Neuronal stem cell (in vitro differentiated cells): ENCODE data around the gene FAM241A.

Source experiments
- DNase-seq: peaks from one replicate; pipeline ENCODE4 v3.0.0-alpha.2; 2013; ENCODE audit warnings: low spot score
- H2AFZ ChIP-seq: one replicate; pipeline ENCODE4 v1.6.1; 2013; ENCODE audit warnings: mild to moderate bottlenecking, low read length, inconsistent platforms
- H2AK5ac ChIP-seq: 2 replicates; pipeline ENCODE4 v1.6.1; 2013; ENCODE audit warnings: low read depth, mild to moderate bottlenecking, inconsistent platforms, low read length, moderate library complexity, mixed read lengths
- H2BK120ac ChIP-seq: 2 replicates; pipeline ENCODE4 v1.6.1; 2013; ENCODE audit warnings: low read depth, mild to moderate bottlenecking, inconsistent platforms, low read length, moderate library complexity, mixed read lengths
- H2BK12ac ChIP-seq: one replicate; pipeline ENCODE4 v1.6.1; 2013; ENCODE audit warnings: low read length, inconsistent platforms
- H2BK15ac ChIP-seq: 2 replicates; pipeline ENCODE4 v1.6.1; 2013; ENCODE audit warnings: mild to moderate bottlenecking, low read length, inconsistent platforms, mixed read lengths
- H2BK5ac ChIP-seq: one replicate; pipeline ENCODE4 v1.6.1; 2013; ENCODE audit warnings: inconsistent platforms, mild to moderate bottlenecking, low read length, moderate library complexity
- H3K14ac ChIP-seq: one replicate; pipeline ENCODE4 v1.6.1; 2013; ENCODE audit warnings: low read length, inconsistent platforms
- H3K18ac ChIP-seq: 2 replicates; pipeline ENCODE4 v1.6.1; 2013; ENCODE audit warnings: low read length, inconsistent platforms
- H3K23ac ChIP-seq: 2 replicates; pipeline ENCODE4 v1.6.1; 2013; ENCODE audit warnings: low read depth, mild to moderate bottlenecking, mixed read lengths, low read length, inconsistent platforms; ENCODE audit not compliant: poor library complexity
- H3K27ac ChIP-seq: replicated peaks from 3 replicates; pipeline ENCODE4 v1.5.1; 2013; ENCODE audit warnings: low read length, inconsistent platforms
- H3K27me3 ChIP-seq, 3 experiments: 2 replicates each; pipeline ENCODE4 v1.6.1; 2013; ENCODE audit warnings: low read length in 3 of 3, mild to moderate bottlenecking in 2 of 3, inconsistent platforms in 1 of 3, low read depth in 1 of 3, mixed read lengths in 1 of 3, moderate library complexity in 1 of 3; ENCODE audit not compliant: control insufficient read depth in 3 of 3, insufficient read depth in 3 of 3
- H3K36me3 ChIP-seq, 2 donors: replicated peaks in 1 of 2; 2 replicates each; pipeline ENCODE4 v1.6.1; 2013; ENCODE audit warnings: low read length in 2 of 2; ENCODE audit not compliant: control insufficient read depth in 2 of 2, insufficient read depth in 2 of 2
- H3K4ac ChIP-seq: 2 replicates; pipeline ENCODE4 v1.6.1; 2013; ENCODE audit warnings: inconsistent platforms, mild to moderate bottlenecking, low read length, moderate library complexity
- H3K4me1 ChIP-seq, 2 donors: 1 replicate in 1 of 2; 2 replicates in 1 of 2; pipeline ENCODE4 v1.6.1; 2013; ENCODE audit warnings: low read length in 2 of 2, low read depth in 1 of 2; ENCODE audit not compliant: control insufficient read depth in 2 of 2, insufficient read depth in 1 of 2
- H3K4me2 ChIP-seq: one replicate; pipeline ENCODE4 v1.6.1; 2013; ENCODE audit warnings: mild to moderate bottlenecking, low read length, inconsistent platforms; ENCODE audit not compliant: insufficient read depth, poor library complexity, severe bottlenecking
- H3K4me3 ChIP-seq, 2 donors: 2 replicates each; pipeline ENCODE4 v1.5.1; 2013; ENCODE audit warnings: low read length in 2 of 2, mild to moderate bottlenecking in 2 of 2, inconsistent platforms in 1 of 2, moderate library complexity in 1 of 2
- H3K79me1 ChIP-seq: one replicate; pipeline ENCODE4 v1.6.1; 2013; ENCODE audit warnings: low read depth, mild to moderate bottlenecking, inconsistent platforms, low read length, moderate library complexity
- H3K9ac ChIP-seq: one replicate; pipeline ENCODE4 v1.6.1; 2013; ENCODE audit warnings: mild to moderate bottlenecking, low read depth, low read length, inconsistent platforms; ENCODE audit not compliant: poor library complexity
- H3K9me3 ChIP-seq, 2 donors: replicated peaks in 1 of 2; 2 replicates each; pipeline versions ENCODE3 to v1.6.1; 2013; ENCODE audit warnings: low read length in 2 of 2, mild to moderate bottlenecking in 2 of 2, inconsistent platforms in 1 of 2, low read depth in 1 of 2, mixed read lengths in 1 of 2, moderate library complexity in 1 of 2; ENCODE audit not compliant: control insufficient read depth in 2 of 2, insufficient read depth in 1 of 2
- H4K8ac ChIP-seq: one replicate; pipeline ENCODE4 v1.6.1; 2013; ENCODE audit warnings: low read depth, mild to moderate bottlenecking, inconsistent platforms, low read length, moderate library complexity
- H4K91ac ChIP-seq: one replicate; pipeline ENCODE4 v1.6.1; 2013; ENCODE audit warnings: low read length, low read depth, mild to moderate bottlenecking, inconsistent platforms; ENCODE audit not compliant: poor library complexity
- WGBS, 2 donors: extraction: QIAGEN DNeasy Blood & Tissue Kit; methylation state at CpG; one replicate each; pipeline ENCODE4 v1.1.7; 2013; ENCODE audit warnings: missing lambda C conversion rate in 2 of 2, mixed read lengths in 1 of 2; ENCODE audit not compliant: insufficient read length in 2 of 2, insufficient replicate concordance in 1 of 2; ENCODE audit errors: extremely low coverage in 2 of 2; 5-methylcytosine and 5-hydroxymethylcytosine counted together

The FAM241A gene

DNA sequence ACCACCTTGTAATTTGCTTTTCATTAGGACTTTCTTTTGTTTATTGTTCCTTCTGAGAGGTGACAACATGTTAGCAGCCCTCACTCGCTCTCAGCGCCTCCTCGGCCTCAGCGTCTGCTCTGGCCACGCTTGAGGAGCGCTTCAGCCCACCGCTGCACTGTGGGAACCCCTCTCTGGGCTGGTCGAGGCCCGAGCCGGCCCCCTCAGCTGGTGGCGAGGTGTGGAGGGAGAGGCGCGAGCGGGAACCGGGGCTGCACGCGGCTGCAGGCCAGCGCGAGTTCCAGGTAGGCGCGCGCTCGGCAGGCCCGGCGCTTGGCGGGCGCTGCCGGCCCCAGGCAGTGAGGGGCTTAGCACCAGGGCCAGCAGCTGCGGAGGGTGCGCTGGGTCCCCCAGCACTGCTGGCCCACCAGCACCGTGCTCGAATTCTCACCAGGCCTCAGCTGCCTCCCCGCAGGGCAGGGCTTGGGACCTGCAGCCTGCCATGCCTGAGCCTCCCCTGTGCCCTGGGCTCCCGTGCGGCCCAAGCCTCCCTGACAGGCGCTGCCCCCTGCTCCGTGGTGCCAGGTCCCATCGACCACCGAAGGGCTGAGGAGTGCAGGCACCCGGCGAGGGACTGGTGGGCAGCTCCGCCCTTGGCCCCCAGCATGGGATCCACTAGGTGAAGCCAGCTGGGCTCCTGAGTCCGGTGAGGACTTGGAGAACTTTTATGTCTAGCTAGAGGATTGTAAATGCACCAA, 77.1 kb downstream of the FAM241A start:
- Histone ChIP-seq H2AK5ac (no peak overlapping the region), H2BK15ac (no peak overlapping the region)

GRCh38 chr4:112225157-112225556, 79.9 kb downstream of the FAM241A start:
- no peak overlapping the region for H2BK15ac ChIP-seq
- H3K4ac ChIP-seq = no peak overlapping the region
- DNase-seq = no peak
- peaks cover 3% of the 10 kb centered on the region for H3K79me1 ChIP-seq
- no peak overlapping the region for H3K14ac ChIP-seq
- no peak overlapping the region for H3K27ac ChIP-seq
- no peak overlapping the region for H2BK12ac ChIP-seq
- WGBS, 2 donors = no CpG with 5 or more reads among the region's 4 CpGs
- no peak overlapping the region for H3K18ac ChIP-seq
- no peaks in the 10 kb centered on the region for H3K4me1 ChIP-seq
- H4K91ac ChIP-seq = no peak overlapping the region
- no peak overlapping the region for H2BK5ac ChIP-seq
- no peak overlapping the region for H3K9ac ChIP-seq
- no peak overlapping the region for H2BK120ac ChIP-seq
- no peak overlapping the region for H3K4me3 ChIP-seq
- H2AFZ ChIP-seq = peak overlapping the region; percentile 46
- H2AK5ac ChIP-seq = no peak overlapping the region
- H3K23ac ChIP-seq = no peak overlapping the region
- no peaks in the 10 kb centered on the region for H3K27me3 ChIP-seq
- peaks cover 0 to 2% of the 10 kb centered on the region in 2 donors for H3K9me3 ChIP-seq
- no peaks in the 10 kb centered on the region for H3K36me3 ChIP-seq
- H4K8ac ChIP-seq = no peak overlapping the region
- no peak overlapping the region for H3K4me2 ChIP-seq

More for the DNA sequence above, 77.1 kb downstream of the FAM241A start:
- Histone ChIP-seq H4K8ac (no peak overlapping the region), H2BK120ac (no peak overlapping the region), H2BK12ac (no peak overlapping the region), H3K36me3 (no peaks in the 10 kb centered on the region), H3K4me3 (no peak overlapping the region), H3K4me2 (no peak overlapping the region), H3K14ac (peak overlapping the region; percentile 38), H2BK5ac (no peak overlapping the region), H4K91ac (no peak overlapping the region), H3K9ac (no peak overlapping the region), H2AFZ (no peak overlapping the region), H3K4me1 (no peaks in the 10 kb centered on the region), H3K27me3 (no peaks in the 10 kb centered on the region), H3K79me1 (peaks cover 3% of the 10 kb centered on the region), H3K27ac (no peak overlapping the region), H3K9me3 (peaks cover 0 to 2% of the 10 kb centered on the region in 2 donors), H3K23ac (no peak overlapping the region), H3K18ac (no peak overlapping the region), H3K4ac (no peak overlapping the region)
- no CpG with 5 or more reads among the region's 43 CpGs for WGBS, 2 donors
- DNase-seq = no peak

DNA sequence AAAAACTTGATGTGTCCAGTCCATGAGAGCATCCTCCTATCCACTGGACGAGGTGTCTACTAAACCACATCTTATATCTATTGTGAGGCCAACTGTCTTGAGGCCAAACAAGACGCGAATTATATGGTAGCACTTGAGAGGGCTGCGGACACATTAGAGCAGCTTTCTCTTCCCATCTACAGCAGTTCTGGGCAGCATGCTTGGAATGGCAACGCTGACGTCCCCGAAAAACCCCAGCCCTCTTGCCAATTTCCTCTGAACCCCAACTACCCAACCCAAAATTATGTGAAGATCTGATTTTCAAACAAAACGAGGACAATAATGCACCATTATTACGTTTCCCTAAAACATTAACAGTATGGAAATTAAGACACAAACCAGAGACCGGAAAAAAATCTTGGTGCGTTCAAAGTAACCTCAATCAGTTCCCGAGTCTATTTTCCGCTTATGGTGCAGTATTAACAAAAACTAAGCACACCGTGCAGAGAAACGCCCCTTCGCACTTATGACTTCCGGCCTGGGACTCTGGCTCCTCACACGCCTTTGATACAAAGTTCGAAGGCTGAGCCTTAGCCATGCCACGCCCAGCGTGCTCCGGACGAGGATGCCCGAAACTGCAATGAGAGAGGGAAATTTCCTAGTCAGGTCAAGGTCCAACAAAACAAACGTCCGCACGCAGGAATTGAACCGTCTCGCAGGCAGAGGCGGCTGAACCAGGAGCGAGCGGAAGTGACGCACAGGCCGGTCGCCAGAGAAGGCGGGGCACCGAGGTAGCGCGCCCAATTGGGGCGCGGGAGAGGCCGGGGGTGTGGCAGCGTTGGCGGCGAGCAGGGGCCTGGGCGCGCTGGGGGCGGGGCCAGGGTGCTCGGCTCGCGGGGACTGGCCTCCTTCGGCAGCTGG, 85.9 kb downstream of the FAM241A start:
- Histone ChIP-seq H3K9ac (peak overlapping the region; percentile 83), H2BK5ac (peak overlapping the region; percentile 100), H3K18ac (peak overlapping the region; percentile 100), H3K9me3 (no peaks in the 10 kb centered on the region), H3K79me1 (peaks cover 3% of the 10 kb centered on the region), H3K27me3 (no peaks in the 10 kb centered on the region), H3K4me1 (peaks cover 0 to 4% of the 10 kb centered on the region in 2 donors), H3K14ac (peak overlapping the region; percentile 99), H3K4ac (no peak overlapping the region), H2BK15ac (no peak overlapping the region), H3K4me3 (peak overlapping the region; percentile 91 to 94), H3K27ac (peak overlapping the region; percentile 90), H2AK5ac (no peak overlapping the region), H3K4me2 (peak overlapping the region; percentile 94), H2AFZ (peak overlapping the region; percentile 100), H2BK12ac (no peak overlapping the region), H3K23ac (peak overlapping the region; percentile 98), H3K36me3 (no peaks in the 10 kb centered on the region), H2BK120ac (no peak overlapping the region), H4K8ac (peak overlapping the region; percentile 97), H4K91ac (no peak overlapping the region)
- no CpG with 5 or more reads among the region's 52 CpGs for WGBS, 2 donors
- DNase-seq = peak; percentile 96
